Sigmoid colon (tissue), 7 donors: Measurements from ENCODE around the gene ST8SIA4. TPM values are rescaled to one million over a fixed set of nuclear protein-coding genes. Genes with fewer than 3 reads are reported as not detected.

Experiments
- DNase-seq: peaks from one replicate; pipeline ENCODE4 v3.0.0-alpha.2; 2019
- H3K27ac ChIP-seq, 4 donors: fragments of 200-600 bp; sonication (generic); one replicate each; pipeline ENCODE4 v1.5.1; 2016 to 2019; ENCODE audit warnings: mild to moderate bottlenecking in 1 of 4
- H3K27me3 ChIP-seq, 3 donors: fragments of 200-600 bp; sonication (generic); one replicate each; pipeline ENCODE4 v1.5.1; 2019; ENCODE audit warnings: mild to moderate bottlenecking in 1 of 3
- H3K36me3 ChIP-seq, 4 donors: fragments of 200-600 bp; sonication (generic); one replicate each; pipeline ENCODE4 v1.5.1; 2016 to 2019
- H3K4me1 ChIP-seq, 4 donors: fragments of 200-600 bp; sonication (generic); one replicate each; pipeline ENCODE4 v1.5.1; 2017 to 2019
- H3K4me3 ChIP-seq, 4 donors: fragments of 200-600 bp; sonication (generic); one replicate each; pipeline ENCODE4 v1.5.1; 2017 to 2019; ENCODE audit warnings: mild to moderate bottlenecking in 2 of 4, moderate library complexity in 1 of 4
- H3K9me3 ChIP-seq, 4 donors: fragments of 200-600 bp in 3 of 4; sonication (generic) in 3 of 4; one replicate each; pipeline versions ENCODE4 v1.5.1 to v1.6.1; 2013 to 2019
- CTCF ChIP-seq, 4 experiments: fragments of 450-650 bp in 3 of 4; fragments of 200-600 bp in 1 of 4; IDR thresholded peaks; one replicate each; pipeline ENCODE4 v1.5.1; 2016 to 2019; ENCODE audit warnings: antibody characterized with exemption in 4 of 4, mild to moderate bottlenecking in 3 of 4, moderate library complexity in 2 of 4
- EP300 ChIP-seq, 4 donors: sonication (generic); formaldehyde crosslinking; IDR thresholded peaks; one replicate each; pipeline ENCODE4 v1.6.1; 2017; ENCODE audit warnings: antibody characterized with exemption in 4 of 4
- POLR2A ChIP-seq, 2 donors: fragments of 450-650 bp; IDR thresholded peaks; one replicate each; pipeline ENCODE4 v1.6.1; 2016; ENCODE audit warnings: antibody characterized with exemption in 2 of 2, mild to moderate bottlenecking in 2 of 2, moderate library complexity in 2 of 2
- POLR2AphosphoS5 ChIP-seq, 4 donors: sonication (generic); formaldehyde crosslinking; IDR thresholded peaks; one replicate each; pipeline ENCODE4 v1.6.1; 2017; ENCODE audit warnings: antibody characterized with exemption in 4 of 4
- WGBS, 2 donors: extraction: QIAGEN DNeasy Blood & Tissue Kit; methylation state at CpG; one replicate each; pipeline ENCODE4 v1.1.7; 2013; 5-methylcytosine and 5-hydroxymethylcytosine counted together
- intact Hi-C: fragments of 100-400 bp; cut with DNase I; formaldehyde crosslinking; loops from one replicate; pipeline ENCODE4 v1.15.1; 2023
- polyA plus RNA-seq, 3 donors: library from polyadenylated mRNA; stranded (reverse); fragments of 200-250 nt; gene quantifications; one replicate each; pipeline ENCODE4 v1.2.3, GENCODE V29; 2013
- total RNA-seq, 4 donors: library from RNA; depleted of rRNA; stranded (reverse); fragments of >200 nt; gene quantifications; one replicate each; pipeline ENCODE4 v1.1.0, GENCODE V29; 2016
- donor health status: healthy with polysubstance abuse.
- donor health status: Bipolar disorder and iron deficiency.
- donor health status: healthy.

ST8SIA4 gene
- total and polyA plus RNA-seq, 7 donors: 0.60 to 8.3 (median 3.0) TPM

DNA sequence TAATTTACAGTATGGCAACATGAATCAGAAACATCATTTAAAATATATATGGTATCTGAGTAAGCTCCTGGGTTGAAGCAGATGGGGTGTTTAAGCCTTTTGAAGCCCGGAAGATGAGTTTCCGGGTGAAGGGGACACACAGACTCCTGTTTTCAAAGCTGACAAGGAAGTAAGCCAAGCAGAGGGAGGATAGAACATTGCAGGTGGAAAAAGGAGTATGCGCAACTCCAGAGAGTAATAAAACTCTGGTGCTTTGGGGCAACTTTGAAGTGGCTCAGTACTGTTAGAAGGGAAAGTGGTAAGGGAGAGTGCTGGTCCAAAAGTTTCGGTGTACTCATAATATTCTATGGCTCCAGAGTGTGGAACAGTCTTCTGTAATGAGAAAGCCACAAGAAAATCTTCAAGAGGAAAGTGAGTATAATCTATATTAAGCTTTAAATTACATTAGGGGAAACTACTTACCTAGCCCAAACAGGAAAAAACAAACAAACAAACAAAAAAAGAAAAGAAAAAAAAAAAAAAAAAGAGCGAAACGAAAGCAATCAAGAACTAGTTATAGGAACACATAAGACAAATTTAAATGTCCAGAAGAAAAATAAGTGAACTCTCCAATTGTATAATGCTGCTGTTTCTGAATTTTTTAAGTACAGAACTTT, 2.3 kb upstream of the ST8SIA4 start:
- Histone ChIP-seq H3K27ac (no peak overlapping the region), H3K36me3 (no peaks in the 10 kb centered on the region), H3K4me3 (no peak overlapping the region), H3K4me1 (peaks cover 0 to 19% (median 13%) of the 10 kb centered on the region in 4 donors), H3K9me3 (no peaks in the 10 kb centered on the region), H3K27me3 (peaks cover 0 to 46% (median 10%) of the 10 kb centered on the region in 3 donors)
- no peak for DNase-seq
- TF ChIP-seq POLR2AphosphoS5 (IDR thresholded peaks at IDR 0.05): no peak
- no peak for TF ChIP-seq CTCF (IDR thresholded peaks at IDR 0.05)
- TF ChIP-seq EP300 (IDR thresholded peaks at IDR 0.05): no peak
- TF ChIP-seq POLR2A (IDR thresholded peaks at IDR 0.05): no peak
- intact Hi-C loops: no loop called here
- 65 to 69% methylated on average over 6 of the region's 6 CpGs for WGBS, 2 donors

DNA sequence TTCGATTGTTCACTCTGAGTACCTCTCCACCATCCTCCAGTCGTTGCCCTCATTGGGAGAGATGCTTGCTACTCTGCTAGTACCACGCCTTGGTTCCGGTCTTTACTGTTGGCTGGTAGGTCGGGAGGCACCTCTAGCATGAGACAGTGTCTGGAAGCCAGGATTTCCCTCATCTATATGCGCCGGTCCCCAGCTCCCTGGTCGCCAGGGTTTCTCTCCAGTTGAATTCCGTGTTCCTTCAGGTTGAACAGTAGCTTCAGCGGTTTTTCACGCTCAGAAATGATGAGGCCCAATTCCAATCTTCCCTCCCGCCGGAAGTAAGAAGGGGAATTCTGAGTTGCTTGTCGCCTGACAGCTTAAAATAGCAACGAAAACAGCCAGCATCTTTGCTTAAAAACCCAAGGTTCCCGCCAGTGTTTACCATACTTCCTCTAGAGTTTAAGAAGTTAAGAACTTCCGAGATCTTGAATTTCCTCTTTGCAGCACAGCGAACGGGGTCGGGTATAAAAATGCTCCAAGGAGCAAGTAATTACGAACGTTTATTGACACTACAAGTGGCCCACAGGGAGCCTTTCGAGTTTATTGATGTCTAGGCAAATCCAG, 1.3 kb upstream of the ST8SIA4 start:
- DNase-seq: peak; percentile 63
- Histone ChIP-seq H3K36me3 (no peaks in the 10 kb centered on the region), H3K4me3 (peak overlapping the region in 3 of 4 donors; percentile 40 to 50 (median 43)), H3K27ac (peak overlapping the region in 3 of 4 donors; percentile 19 to 70 (median 51)), H3K4me1 (peaks cover 0 to 22% (median 14%) of the 10 kb centered on the region in 4 donors), H3K27me3 (peaks cover 0 to 55% (median 15%) of the 10 kb centered on the region in 3 donors), H3K9me3 (no peaks in the 10 kb centered on the region)
- 10 to 12% methylated on average over 23 of the region's 23 CpGs for WGBS, 2 donors
- intact Hi-C loops: no loop called here
- no peak for TF ChIP-seq POLR2AphosphoS5 (IDR thresholded peaks at IDR 0.05)
- no peak for TF ChIP-seq CTCF (IDR thresholded peaks at IDR 0.05)

- peaks cover 0 to 55% (median 15%) of the 10 kb centered on the region in 3 donors for H3K27me3 ChIP-seq
- DNase-seq: no peak
- no peaks in the 10 kb centered on the region for H3K36me3 ChIP-seq
- intact Hi-C loops: no loop called here
- no peaks in the 10 kb centered on the region for H3K9me3 ChIP-seq
- TF ChIP-seq EP300 (IDR thresholded peaks at IDR 0.05) (no peak), CTCF (IDR thresholded peaks at IDR 0.05) (no peak), POLR2AphosphoS5 (IDR thresholded peaks at IDR 0.05) (no peak), POLR2A (IDR thresholded peaks at IDR 0.05) (no peak)
- H3K4me3 ChIP-seq: peak overlapping the region; percentile 2 to 50 (median 42)
- WGBS, 2 donors: 1 to 8% methylated on average over 14 of the region's 14 CpGs
- peak overlapping the region in 3 of 4 donors; percentile 26 to 74 (median 70) for H3K27ac ChIP-seq
- peaks cover 0 to 22% (median 14%) of the 10 kb centered on the region in 4 donors for H3K4me1 ChIP-seq
Measured at GRCh38 chr5:100902440-100903038, 543 bp downstream of the ST8SIA4 start.

DNA sequence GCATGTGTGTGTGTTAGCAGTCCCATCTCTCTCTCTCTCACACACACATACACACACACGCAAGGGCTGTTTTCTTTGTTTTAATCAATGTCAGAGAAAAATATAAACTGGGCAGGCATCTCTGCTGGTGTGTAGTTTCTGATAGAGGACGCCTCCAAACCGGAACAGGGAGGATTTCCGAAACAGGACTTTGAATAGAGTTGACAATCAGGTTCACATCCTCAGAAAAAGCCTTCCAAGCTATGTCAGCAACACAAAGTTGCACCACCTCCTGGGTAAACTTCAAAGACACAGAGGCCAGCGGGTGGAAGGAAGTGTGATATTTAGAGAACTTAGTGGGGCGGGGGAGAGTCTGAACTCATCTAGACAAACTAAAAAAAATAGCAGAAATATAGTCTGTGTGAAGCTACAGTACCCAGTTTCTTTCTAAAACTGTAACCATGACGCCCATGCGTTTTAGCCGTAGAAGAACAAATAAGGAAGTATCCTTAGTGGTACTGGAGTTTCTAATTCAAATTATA, 1.2 kb downstream of the ST8SIA4 start:
- WGBS, 2 donors: 1 to 5% methylated on average over 9 of the region's 9 CpGs
- peak; percentile 60 for DNase-seq

More for the DNA sequence above, 1.2 kb downstream of the ST8SIA4 start:
- peaks cover 0 to 22% (median 14%) of the 10 kb centered on the region in 4 donors for H3K4me1 ChIP-seq
- peak overlapping the region; percentile 44 to 74 (median 60) for H3K27ac ChIP-seq
- H3K4me3 ChIP-seq: peak overlapping the region in 3 of 4 donors; percentile 40 to 50 (median 43)
- H3K36me3 ChIP-seq: no peaks in the 10 kb centered on the region
- H3K9me3 ChIP-seq: no peaks in the 10 kb centered on the region
- peaks cover 0 to 55% (median 15%) of the 10 kb centered on the region in 3 donors for H3K27me3 ChIP-seq
- intact Hi-C loops: no loop called here
- TF ChIP-seq EP300 (IDR thresholded peaks at IDR 0.05) (no peak), CTCF (IDR thresholded peaks at IDR 0.05) (no peak), POLR2A (IDR thresholded peaks at IDR 0.05) (no peak), POLR2AphosphoS5 (IDR thresholded peaks at IDR 0.05) (peak in 3 of 4 donors; percentile 11 to 63 (median 23))
